ENCODE results near the gene TLX2.
"Not testable (repeated sequence)": the region's sequence is repeated elsewhere in the genome, so short reads cannot be mapped to it uniquely, and the experiment has no call there.

TLX2 gene
- long read RNA-seq: 0 reads

- H3K27me3 ChIP-seq (ENCODE audit: insufficient read depth, poor library complexity, severe bottlenecking): peaks cover 69% of the 10 kb centered on the region
- TF ChIP-seq GABPA (IDR thresholded peaks at IDR 0.05; ENCODE audit: low read depth): no peak
- no peak for TF ChIP-seq POLR2AphosphoS5 (IDR thresholded peaks at IDR 0.05; ENCODE audit: low read depth)
- TF ChIP-seq, protein P1, sequence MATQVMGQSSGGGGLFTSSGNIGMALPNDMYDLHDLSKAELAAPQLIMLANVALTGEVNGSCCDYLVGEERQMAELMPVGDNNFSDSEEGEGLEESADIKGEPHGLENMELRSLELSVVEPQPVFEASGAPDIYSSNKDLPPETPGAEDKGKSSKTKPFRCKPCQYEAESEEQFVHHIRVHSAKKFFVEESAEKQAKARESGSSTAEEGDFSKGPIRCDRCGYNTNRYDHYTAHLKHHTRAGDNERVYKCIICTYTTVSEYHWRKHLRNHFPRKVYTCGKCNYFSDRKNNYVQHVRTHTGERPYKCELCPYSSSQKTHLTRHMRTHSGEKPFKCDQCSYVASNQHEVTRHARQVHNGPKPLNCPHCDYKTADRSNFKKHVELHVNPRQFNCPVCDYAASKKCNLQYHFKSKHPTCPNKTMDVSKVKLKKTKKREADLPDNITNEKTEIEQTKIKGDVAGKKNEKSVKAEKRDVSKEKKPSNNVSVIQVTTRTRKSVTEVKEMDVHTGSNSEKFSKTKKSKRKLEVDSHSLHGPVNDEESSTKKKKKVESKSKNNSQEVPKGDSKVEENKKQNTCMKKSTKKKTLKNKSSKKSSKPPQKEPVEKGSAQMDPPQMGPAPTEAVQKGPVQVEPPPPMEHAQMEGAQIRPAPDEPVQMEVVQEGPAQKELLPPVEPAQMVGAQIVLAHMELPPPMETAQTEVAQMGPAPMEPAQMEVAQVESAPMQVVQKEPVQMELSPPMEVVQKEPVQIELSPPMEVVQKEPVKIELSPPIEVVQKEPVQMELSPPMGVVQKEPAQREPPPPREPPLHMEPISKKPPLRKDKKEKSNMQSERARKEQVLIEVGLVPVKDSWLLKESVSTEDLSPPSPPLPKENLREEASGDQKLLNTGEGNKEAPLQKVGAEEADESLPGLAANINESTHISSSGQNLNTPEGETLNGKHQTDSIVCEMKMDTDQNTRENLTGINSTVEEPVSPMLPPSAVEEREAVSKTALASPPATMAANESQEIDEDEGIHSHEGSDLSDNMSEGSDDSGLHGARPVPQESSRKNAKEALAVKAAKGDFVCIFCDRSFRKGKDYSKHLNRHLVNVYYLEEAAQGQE (IDR thresholded peaks at IDR 0.05; ENCODE audit: insufficient replicate concordance, low read depth): no peak
- TF ChIP-seq, protein P2, sequence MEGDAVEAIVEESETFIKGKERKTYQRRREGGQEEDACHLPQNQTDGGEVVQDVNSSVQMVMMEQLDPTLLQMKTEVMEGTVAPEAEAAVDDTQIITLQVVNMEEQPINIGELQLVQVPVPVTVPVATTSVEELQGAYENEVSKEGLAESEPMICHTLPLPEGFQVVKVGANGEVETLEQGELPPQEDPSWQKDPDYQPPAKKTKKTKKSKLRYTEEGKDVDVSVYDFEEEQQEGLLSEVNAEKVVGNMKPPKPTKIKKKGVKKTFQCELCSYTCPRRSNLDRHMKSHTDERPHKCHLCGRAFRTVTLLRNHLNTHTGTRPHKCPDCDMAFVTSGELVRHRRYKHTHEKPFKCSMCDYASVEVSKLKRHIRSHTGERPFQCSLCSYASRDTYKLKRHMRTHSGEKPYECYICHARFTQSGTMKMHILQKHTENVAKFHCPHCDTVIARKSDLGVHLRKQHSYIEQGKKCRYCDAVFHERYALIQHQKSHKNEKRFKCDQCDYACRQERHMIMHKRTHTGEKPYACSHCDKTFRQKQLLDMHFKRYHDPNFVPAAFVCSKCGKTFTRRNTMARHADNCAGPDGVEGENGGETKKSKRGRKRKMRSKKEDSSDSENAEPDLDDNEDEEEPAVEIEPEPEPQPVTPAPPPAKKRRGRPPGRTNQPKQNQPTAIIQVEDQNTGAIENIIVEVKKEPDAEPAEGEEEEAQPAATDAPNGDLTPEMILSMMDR (IDR thresholded peaks at IDR 0.05; ENCODE audit: insufficient read depth, low read length): no peak
- H3K27ac ChIP-seq (replicated peaks): no peak within 1 kb of the TSS
- no peak within 1 kb of the TSS for H3K4me3 ChIP-seq (replicated peaks; ENCODE audit: insufficient read depth, low read length)
- no peak for DNase-seq (ENCODE audit: low read depth in 1 of 2, low spot score in 1 of 2)
Observed at GRCh38 chr2:74514368-74515270, at the start of gene TLX2. TSS of gene TLX2 (plus strand) at chr2:74514450. CDS start at chr2:74514807, 357 bp downstream.

DNA sequence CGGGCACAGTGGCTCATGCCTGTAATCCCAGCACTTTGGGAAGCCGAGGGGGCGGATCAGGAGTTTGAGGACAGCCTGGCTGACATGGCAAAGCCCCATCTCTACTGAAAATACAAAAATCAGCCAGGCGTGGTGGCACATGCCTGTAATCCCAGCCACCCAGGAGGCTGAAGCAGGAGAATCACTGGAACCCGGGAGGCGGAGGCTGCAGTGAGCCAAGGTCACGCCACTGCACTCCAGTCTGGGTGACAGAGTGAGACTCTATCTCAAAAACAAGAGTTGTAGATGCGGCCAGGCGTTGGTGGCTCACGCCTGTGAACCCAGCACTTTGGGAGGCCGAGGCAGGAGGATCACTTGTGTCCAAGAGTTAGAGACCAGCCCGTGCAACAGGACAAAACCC lies 43.5 kb upstream of the TLX2 start:
- not testable (repeated sequence) for H3K4me3 ChIP-seq (replicated peaks; ENCODE audit: insufficient read depth, low read length); H3K27me3 ChIP-seq (ENCODE audit: insufficient read depth, poor library complexity, severe bottlenecking); DNase-seq (ENCODE audit: low read depth in 1 of 2, low spot score in 1 of 2); H3K27ac ChIP-seq (replicated peaks)

DNA sequence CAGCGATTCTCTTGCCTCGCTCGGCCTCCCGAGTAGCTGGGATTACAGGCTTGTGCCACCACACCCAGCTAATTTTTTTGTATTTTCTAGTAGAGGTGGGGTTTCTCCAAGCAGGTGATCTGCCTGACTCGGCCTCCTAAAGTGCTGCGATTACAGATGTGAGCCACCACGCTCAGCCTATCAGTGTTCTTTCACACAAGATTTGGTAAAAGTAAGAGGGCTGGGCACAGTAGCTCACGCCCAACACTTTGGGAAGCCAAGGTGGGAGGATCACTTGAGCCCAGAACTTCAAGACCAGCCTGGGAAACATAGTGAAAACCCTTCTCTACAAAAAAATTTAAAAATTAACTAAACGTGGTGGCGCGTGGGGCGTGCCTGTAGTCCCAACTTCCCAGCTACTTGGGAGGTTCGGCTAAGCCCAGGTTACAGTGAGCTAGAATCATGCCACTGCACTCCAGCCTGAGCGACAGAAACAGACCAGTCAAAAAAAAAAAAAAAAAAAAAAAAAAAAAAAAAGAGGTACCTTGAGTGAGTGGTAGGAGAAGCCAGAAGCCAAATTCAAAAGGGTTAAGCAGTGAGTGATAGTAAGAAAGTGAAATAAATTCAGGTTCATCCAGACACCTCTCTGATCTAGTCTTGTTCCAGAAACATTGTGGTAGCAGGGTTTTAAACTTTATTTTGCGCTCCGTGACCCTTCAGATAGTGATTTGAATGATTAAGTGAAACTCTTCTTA lies 42.8 kb upstream of the TLX2 start:
- no peaks in the 10 kb centered on the region for H3K27me3 ChIP-seq (ENCODE audit: insufficient read depth, poor library complexity, severe bottlenecking)
- no peak for DNase-seq (ENCODE audit: low read depth in 1 of 2, low spot score in 1 of 2)
- H3K27ac ChIP-seq (replicated peaks): peak overlapping the region; percentile 82
- H3K4me3 ChIP-seq (replicated peaks; ENCODE audit: insufficient read depth, low read length): peak overlapping the region; percentile 76
- TF ChIP-seq GABPA (IDR thresholded peaks at IDR 0.05; ENCODE audit: low read depth): no peak
- TF ChIP-seq SPI1 (IDR thresholded peaks at IDR 0.05; ENCODE audit: borderline replicate concordance, low read depth): no peak
- TF ChIP-seq POLR2AphosphoS5 (IDR thresholded peaks at IDR 0.05; ENCODE audit: low read depth): no peak
- TF ChIP-seq, protein P1 (IDR thresholded peaks at IDR 0.05; ENCODE audit: insufficient replicate concordance, low read depth): no peak
- TF ChIP-seq, protein P2 (IDR thresholded peaks at IDR 0.05; ENCODE audit: insufficient read depth, low read length): no peak

Measured in HL-60 (cell line).